Activated CD4-positive, alpha-beta T cell treated with anti-CD3 and anti-CD28 coated beads, Interleukin-10, Interleukin-2, amounts not matched to agents 100 ng/mL and 50 ng/mL, durations not matched to agents 16 hours and 8 hours (primary cell): Measurements from ENCODE around the gene FBRSL1.
"Not testable (repeated sequence)": the region's sequence is repeated elsewhere in the genome, so short reads cannot be mapped to it uniquely, and the experiment has no call there.

Experiments used
- DNase-seq: peaks from one replicate; pipeline ENCODE4 v3.0.0-alpha.2; 2020

Gene FBRSL1

GRCh38 chr12:132454193-132454932 lies 35.6 kb upstream of the FBRSL1 start:
- DNase-seq = no peak

- DNase-seq = no peak
Measured at GRCh38 chr12:132454933-132455418, 35.0 kb upstream of the FBRSL1 start.

GRCh38 chr12:132455565-132455964 lies 34.4 kb upstream of the FBRSL1 start:
- no peak for DNase-seq

GRCh38 chr12:132456186-132456943 lies 33.6 kb upstream of the FBRSL1 start:
- DNase-seq = no peak

GRCh38 chr12:132456944-132457495 lies 32.9 kb upstream of the FBRSL1 start:
- DNase-seq = no peak

- DNase-seq = no peak
Measured at GRCh38 chr12:132458441-132458840, 31.5 kb upstream of the FBRSL1 start.

- no peak for DNase-seq
Measured at GRCh38 chr12:132458846-132459641, 30.9 kb upstream of the FBRSL1 start.

- DNase-seq = no peak
Measured at GRCh38 chr12:132460571-132460970, 29.4 kb upstream of the FBRSL1 start.

GRCh38 chr12:132461526-132461925 lies 28.4 kb upstream of the FBRSL1 start:
- no peak for DNase-seq

- DNase-seq = no peak
Measured at GRCh38 chr12:132462788-132463187, 27.2 kb upstream of the FBRSL1 start.

- not testable (repeated sequence) for DNase-seq
Measured at GRCh38 chr12:132463284-132463924, 26.5 kb upstream of the FBRSL1 start.

GRCh38 chr12:132464304-132464703 lies 25.6 kb upstream of the FBRSL1 start:
- not testable (repeated sequence) for DNase-seq

GRCh38 chr12:132464820-132465219 lies 25.1 kb upstream of the FBRSL1 start:
- no peak for DNase-seq

GRCh38 chr12:132465269-132466190 lies 24.4 kb upstream of the FBRSL1 start:
- DNase-seq = no peak

- DNase-seq = no peak
Measured at GRCh38 chr12:132466241-132467201, 23.4 kb upstream of the FBRSL1 start.

- no peak for DNase-seq
Measured at GRCh38 chr12:132467511-132467910, 22.4 kb upstream of the FBRSL1 start.

- DNase-seq = no peak
Measured at GRCh38 chr12:132469423-132469822, 20.5 kb upstream of the FBRSL1 start.

- DNase-seq = no peak
Measured at GRCh38 chr12:132470397-132470796, 19.6 kb upstream of the FBRSL1 start.

- DNase-seq = no peak
Measured at GRCh38 chr12:132471011-132471857, 18.7 kb upstream of the FBRSL1 start.
